Fibroblast of lung (primary cell): ENCODE data around the gene CHST3. TPM values are rescaled to one million over a fixed set of nuclear protein-coding genes. Genes with fewer than 3 reads are reported as not detected.

ENCODE experiments used
- DNase-seq, 2 donors: peaks; one replicate each; pipeline versions ENCODE4 v3.0.0 to v3.0.0-alpha.2; 2010; ENCODE audit warnings: low read depth in 2 of 2
- H2AFZ ChIP-seq: 2 replicates; pipeline ENCODE4 v1.5.1; 2012; ENCODE audit warnings: low read length, control low read depth, inconsistent platforms
- H3K27ac ChIP-seq: 2 replicates; pipeline ENCODE4 v1.5.1; 2011; ENCODE audit warnings: low read length, control low read depth; ENCODE audit not compliant: insufficient read depth
- H3K27me3 ChIP-seq: 2 replicates; pipeline ENCODE4 v1.5.1; 2011; ENCODE audit warnings: mild to moderate bottlenecking, low read length; ENCODE audit not compliant: control insufficient read depth, insufficient read depth
- H3K36me3 ChIP-seq: 2 replicates; pipeline ENCODE4 v1.5.1; 2011; ENCODE audit warnings: low read length; ENCODE audit not compliant: control insufficient read depth, insufficient read depth
- H3K4me1 ChIP-seq: 2 replicates; pipeline ENCODE4 v1.5.1; 2011; ENCODE audit warnings: low read length; ENCODE audit not compliant: control insufficient read depth, insufficient read depth; ENCODE audit errors: extremely low read depth
- H3K4me2 ChIP-seq: 2 replicates; pipeline ENCODE4 v1.5.1; 2011; ENCODE audit warnings: low read length, control low read depth; ENCODE audit not compliant: insufficient read depth; ENCODE audit errors: extremely low read depth
- H3K4me3 ChIP-seq, 4 experiments: fragments of 200-600 bp in 1 of 4; sonication (generic) in 1 of 4; replicated peaks in 1 of 4; 2 replicates each; pipeline ENCODE4 v1.5.1; 2011 to 2016; ENCODE audit warnings: low read length in 4 of 4, low read depth in 3 of 4, mild to moderate bottlenecking in 3 of 4, control low read depth in 2 of 4, inconsistent platforms in 1 of 4, mixed read lengths in 1 of 4; ENCODE audit not compliant: insufficient read depth in 1 of 4; ENCODE audit errors: control extremely low read depth in 1 of 4
- H3K79me2 ChIP-seq: 2 replicates; pipeline ENCODE4 v1.5.1; 2012; ENCODE audit warnings: mild to moderate bottlenecking, low read length, inconsistent platforms; ENCODE audit not compliant: control insufficient read depth, insufficient read depth
- H3K9ac ChIP-seq: 2 replicates; pipeline ENCODE4 v1.5.1; 2011; ENCODE audit warnings: mild to moderate bottlenecking, low read length, control low read depth; ENCODE audit not compliant: insufficient read depth
- H3K9me3 ChIP-seq: 2 replicates; pipeline ENCODE4 v1.5.1; 2012; ENCODE audit warnings: low read depth, low read length; ENCODE audit not compliant: control insufficient read depth, insufficient read depth
- H4K20me1 ChIP-seq: 2 replicates; pipeline ENCODE4 v1.5.1; 2011; ENCODE audit warnings: low read length; ENCODE audit not compliant: control insufficient read depth, insufficient read depth; ENCODE audit errors: extremely low read depth
- CTCF ChIP-seq, 2 donors: IDR thresholded peaks in 1 of 2; conservative IDR thresholded peaks in 1 of 2; 1 replicate in 1 of 2; 2 replicates in 1 of 2; pipeline ENCODE4 v1.5.1; 2011 to 2012; ENCODE audit warnings: low read length in 2 of 2, control low read depth in 1 of 2, inconsistent platforms in 1 of 2, low read depth in 1 of 2, mild to moderate bottlenecking in 1 of 2
- EZH2 ChIP-seq: IDR thresholded peaks from 2 replicates; pipeline ENCODE4 v1.5.1; 2012; ENCODE audit warnings: low read length, control low read depth, mild to moderate bottlenecking; ENCODE audit errors: missing control alignments
- polyA plus RNA-seq, 2 donors: library from polyadenylated mRNA; depleted of rRNA in 1 of 2; stranded (reverse) in 1 of 2; unstranded in 1 of 2; fragments of >200 nt; gene quantifications; 2 replicates each; pipeline ENCODE4 v1.2.1, GENCODE V29; 2011 to 2012; ENCODE audit warnings: missing spikeins in 1 of 2
- total RNA-seq: library from RNA; depleted of rRNA; stranded (reverse); fragments of >200 nt; gene quantifications from 2 replicates; pipeline ENCODE4 v1.2.1, GENCODE V29; 2014

Gene CHST3
- total and polyA plus RNA-seq, 2 donors (not counting 1 experiment from before 2014, with no cell fraction given) = 9.1 to 29.9 TPM

- Histone ChIP-seq H4K20me1 (no peaks in the 10 kb centered on the region), H3K9me3 (no peaks in the 10 kb centered on the region), H3K79me2 (peaks cover 41% of the 10 kb centered on the region), H2AFZ (no peak overlapping the region), H3K9ac (no peak overlapping the region), H3K4me1 (peaks cover 57% of the 10 kb centered on the region), H3K27ac (no peak overlapping the region), H3K27me3 (no peaks in the 10 kb centered on the region), H3K4me2 (no peak overlapping the region), H3K4me3 (no peak overlapping the region), H3K36me3 (peaks cover 2% of the 10 kb centered on the region)
- no peak for DNase-seq
- TF ChIP-seq CTCF (conservative IDR thresholded peaks at IDR 0.05 in 1 of 2, IDR thresholded peaks at IDR 0.05 in 1 of 2; ENCODE audit: low read depth in 1 of 2, low read length in 2 of 2) (no peak), EZH2 (no peak)
These were observed 14.3 kb downstream of the CHST3 start for GRCh38 chr10:71978476-71978875.

DNA sequence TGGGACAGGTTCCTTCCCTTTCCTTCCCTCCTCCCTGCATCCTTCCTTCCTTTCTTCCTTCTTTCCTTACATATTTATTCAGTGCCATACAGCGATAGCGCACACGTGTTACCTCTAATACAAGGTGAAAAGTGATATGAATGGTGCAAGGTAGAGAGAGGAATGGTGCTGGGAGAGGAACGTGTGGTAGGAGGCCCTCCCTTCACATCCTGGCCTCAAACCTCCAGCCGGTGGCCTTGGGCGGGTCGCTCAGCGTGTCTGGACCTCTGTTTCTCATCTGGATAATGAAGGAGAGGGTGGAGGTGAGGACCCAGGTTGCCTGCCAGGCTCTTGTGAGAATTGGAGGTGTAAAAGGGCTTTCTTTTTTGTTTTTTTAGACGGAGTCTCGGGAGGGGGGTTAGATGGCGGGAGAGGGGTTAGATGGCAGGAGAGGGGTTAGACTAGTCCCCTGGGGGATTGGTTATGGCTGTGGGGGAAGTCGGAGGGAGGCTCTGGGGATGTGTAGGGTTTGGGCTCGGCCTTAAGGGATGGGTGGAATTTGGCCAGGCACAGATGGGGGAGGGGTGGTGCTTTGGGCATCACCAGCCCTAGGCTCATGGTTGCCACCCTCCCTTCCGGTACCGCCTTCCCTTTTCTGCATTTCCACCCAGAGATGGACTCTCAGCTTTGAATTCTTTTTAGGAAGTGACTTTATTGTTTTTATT lies 14.9 kb downstream of the CHST3 start:
- Histone ChIP-seq H3K9ac (no peak overlapping the region), H2AFZ (no peak overlapping the region), H3K4me2 (no peak overlapping the region), H3K27ac (no peak overlapping the region), H3K9me3 (no peaks in the 10 kb centered on the region), H3K36me3 (peaks cover 2% of the 10 kb centered on the region), H3K27me3 (no peaks in the 10 kb centered on the region), H3K4me1 (peaks cover 57% of the 10 kb centered on the region), H3K79me2 (peaks cover 38% of the 10 kb centered on the region), H4K20me1 (no peaks in the 10 kb centered on the region), H3K4me3 (no peak overlapping the region)
- DNase-seq = no peak
- no peak for TF ChIP-seq EZH2
- TF ChIP-seq CTCF (conservative IDR thresholded peaks at IDR 0.05 in 1 of 2, IDR thresholded peaks at IDR 0.05 in 1 of 2; ENCODE audit: low read depth in 1 of 2, low read length in 2 of 2) = no peak

DNA sequence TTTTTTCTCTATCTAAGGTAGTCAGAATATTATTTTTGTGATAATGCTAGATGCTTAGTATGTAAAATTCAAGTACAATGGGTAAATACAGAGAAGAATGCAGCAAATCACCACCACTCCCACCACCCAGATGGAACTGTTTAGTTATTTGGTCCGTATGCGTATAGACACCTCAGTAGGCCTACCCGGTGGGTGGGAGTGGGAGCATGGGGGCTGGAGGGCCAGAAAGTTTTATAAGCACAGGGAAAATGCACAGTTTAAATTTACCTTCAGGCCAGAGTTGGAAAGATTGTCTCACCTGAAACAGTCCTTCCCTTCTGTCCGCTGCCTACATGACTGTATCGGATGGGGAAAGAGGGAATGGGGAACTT lies 15.5 kb downstream of the CHST3 start:
- H3K4me2 ChIP-seq = no peak overlapping the region

More for the DNA sequence above, 15.5 kb downstream of the CHST3 start:
- Histone ChIP-seq H3K79me2 (peaks cover 41% of the 10 kb centered on the region), H2AFZ (no peak overlapping the region), H3K4me3 (no peak overlapping the region), H3K27ac (no peak overlapping the region), H3K4me1 (peaks cover 54% of the 10 kb centered on the region), H3K9me3 (no peaks in the 10 kb centered on the region), H4K20me1 (no peaks in the 10 kb centered on the region), H3K9ac (no peak overlapping the region), H3K27me3 (no peaks in the 10 kb centered on the region), H3K36me3 (peaks cover 2% of the 10 kb centered on the region)
- DNase-seq = no peak
- TF ChIP-seq EZH2 (no peak), CTCF (conservative IDR thresholded peaks at IDR 0.05 in 1 of 2, IDR thresholded peaks at IDR 0.05 in 1 of 2; ENCODE audit: low read depth in 1 of 2, low read length in 2 of 2) (no peak)
